Hypothalamus (tissue), 51 donors: ENCODE data around the gene OGDHL.

ENCODE experiments used
- DNase-seq, 51 donors: peaks; one replicate each; lab custom pipeline; 2025; lab: John Stamatoyannopoulos, UW

The OGDHL gene

DNA sequence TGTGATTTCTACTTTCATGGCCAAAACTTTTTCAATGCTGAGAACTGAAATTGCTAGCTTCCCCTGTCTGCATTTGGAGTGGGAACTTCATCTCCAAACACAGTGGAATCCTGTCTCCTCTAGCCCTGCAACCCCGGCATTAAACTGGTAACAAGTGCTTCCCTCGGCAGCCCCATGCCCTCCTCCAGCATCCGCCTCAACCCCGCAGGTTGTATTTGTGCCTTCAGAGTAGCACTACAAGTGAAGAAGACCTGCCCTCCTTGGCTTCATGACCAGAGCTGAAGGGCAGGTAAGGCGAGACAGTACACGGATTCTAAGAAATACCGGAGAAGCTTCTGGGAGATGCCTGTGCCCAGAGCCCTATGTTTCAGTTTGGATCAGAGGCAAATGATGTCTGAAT, 65.8 kb downstream of the OGDHL start:
- no peak for DNase-seq

DNA sequence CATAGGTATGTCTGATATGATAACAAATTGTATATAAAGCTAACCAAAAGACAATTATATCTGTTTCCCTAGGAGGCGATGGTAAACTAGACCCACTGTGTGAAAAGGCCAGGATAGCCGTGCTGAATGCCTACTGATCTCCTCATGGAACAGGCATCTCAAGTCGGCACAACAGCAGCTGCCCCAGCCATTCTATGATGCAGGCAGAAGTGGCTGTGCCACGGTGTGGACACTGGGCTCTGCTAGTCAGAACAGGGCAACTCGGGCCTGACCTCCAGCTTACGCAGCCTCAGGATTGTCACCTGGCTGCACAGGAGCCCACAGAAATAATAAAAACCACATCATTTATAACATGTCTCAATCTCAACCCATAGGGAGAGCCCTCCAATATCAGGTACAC, 67.7 kb downstream of the OGDHL start:
- no peak for DNase-seq

DNA sequence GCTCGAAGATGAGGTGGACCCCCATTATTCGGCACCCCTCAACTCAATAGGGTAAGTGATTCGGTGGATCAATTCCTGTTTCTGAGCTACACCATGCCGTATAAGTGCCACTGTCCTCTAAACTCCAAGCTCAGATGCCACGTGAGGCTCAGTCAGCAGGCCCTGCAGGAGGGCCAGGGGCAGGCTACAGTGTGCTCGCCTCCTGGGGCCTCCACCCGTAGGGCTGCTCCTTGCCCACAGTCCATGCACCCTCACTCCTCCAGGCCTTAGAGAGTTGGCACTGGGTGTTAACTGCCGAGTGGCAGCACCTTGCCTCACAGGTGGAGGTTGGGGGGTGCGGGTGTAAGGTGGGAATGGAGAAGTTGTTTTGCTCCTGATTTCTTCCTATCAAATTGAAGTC, 70.5 kb downstream of the OGDHL start:
- no peak for DNase-seq

DNA sequence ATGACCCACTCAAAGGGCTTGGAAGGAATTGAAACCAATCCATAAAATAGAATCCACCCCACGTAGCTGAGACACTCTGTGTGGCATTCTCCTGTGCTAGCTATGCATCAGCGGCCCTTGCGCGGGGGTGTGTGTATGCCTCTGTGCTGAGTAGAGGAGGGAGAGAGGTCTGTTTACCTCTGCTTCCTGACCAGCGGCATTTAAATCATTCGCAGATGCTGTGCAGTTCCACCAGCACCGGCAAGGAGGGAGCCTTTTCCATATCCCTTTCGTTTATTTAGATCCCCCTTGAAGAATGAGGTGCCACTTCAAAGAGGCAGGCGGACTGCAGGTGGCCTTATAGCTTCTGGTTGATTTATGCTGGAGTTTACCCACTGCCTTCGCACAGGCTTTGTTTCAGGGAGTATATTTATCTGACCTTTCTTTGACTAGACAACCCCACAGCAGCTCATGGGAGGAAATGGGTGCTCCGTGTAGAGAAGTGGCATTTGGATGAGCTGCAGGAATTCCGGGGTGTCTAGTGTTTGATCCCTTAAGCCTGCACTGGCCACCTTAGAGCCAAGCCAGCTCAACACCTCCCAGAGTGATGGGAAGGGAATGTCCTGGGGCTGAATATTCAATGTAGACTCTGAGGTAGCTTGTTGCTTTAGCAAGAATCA, 71.3 kb downstream of the OGDHL start:
- no peak for DNase-seq

DNA sequence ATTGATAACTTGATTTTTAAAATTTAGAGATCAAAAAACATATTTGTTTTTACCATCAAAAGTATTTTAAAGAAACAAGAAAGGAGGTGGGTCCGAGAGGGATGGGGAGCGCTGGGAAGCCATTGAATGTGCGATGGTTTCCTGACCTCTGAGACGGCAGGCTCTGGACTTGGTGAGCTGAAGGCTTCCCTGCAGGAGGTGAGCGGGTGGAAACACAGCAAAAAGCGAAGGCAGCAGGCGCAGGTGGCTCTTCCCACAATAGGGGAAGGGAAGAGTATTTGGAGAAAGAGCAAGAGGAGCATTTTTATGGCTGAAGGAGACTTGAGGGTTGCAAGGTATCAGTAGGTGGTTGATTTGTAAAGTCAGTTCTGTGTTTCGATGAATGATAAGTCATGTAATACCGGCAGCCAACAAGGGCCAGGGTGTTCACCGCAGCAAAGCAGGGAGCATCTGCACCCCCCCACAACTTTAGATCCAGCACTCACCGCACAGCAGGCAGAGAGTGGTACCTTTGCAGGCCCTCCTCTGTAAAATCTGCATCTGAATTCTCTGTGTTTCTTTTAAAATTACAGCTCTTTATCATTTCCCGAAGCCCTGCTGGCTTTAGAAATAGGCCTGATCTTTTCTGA, 72.1 kb downstream of the OGDHL start:
- DNase-seq, result no peak

DNA sequence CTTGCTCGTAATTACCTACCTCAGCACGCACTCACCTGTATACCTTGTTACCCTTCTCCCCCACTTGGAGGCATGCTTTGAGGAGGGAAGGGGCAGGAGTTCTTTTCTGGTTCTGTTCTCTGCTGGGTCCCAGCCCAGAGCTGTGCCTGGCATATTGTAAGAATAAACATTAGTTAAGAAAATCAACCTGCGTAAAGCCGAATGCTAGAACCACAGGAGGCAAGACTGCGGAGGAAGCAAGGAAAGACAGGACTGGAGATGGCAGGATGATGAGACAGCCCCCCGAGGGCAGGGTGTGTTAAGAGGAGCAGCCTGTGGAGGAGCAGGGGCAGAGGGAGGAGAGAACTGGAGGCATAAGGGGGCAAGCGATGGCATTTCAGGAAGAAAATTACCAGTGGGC, 73.2 kb downstream of the OGDHL start:
- DNase-seq, result no peak

DNA sequence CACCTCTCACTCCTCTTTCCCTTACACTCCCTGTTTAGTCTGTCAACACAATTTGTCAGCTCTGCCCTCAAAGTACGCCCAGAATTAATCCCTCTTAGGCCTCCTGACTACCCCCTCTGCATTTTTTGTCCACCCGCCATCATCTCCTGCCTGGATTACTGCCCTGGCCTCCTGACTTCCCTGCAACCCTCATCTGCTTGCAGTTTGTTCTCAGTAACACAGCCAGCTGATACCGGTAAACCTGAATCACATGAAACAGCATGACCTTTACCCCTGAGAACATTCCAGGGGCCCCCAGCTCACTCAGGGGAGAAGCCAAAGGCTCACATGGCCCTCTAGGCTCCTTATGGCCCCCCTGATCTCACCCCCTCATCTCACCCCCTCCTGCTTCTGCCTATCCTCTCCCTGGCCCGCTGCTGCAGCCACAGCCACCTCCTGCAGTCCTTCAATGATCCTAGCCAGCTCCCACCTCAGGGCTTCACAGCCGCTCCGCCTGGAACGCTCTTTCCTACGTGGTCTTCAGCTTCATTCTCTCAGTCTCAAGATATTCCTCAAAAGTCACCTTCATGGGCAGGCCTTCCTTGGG, 73.8 kb downstream of the OGDHL start:
- DNase-seq, result no peak

DNA sequence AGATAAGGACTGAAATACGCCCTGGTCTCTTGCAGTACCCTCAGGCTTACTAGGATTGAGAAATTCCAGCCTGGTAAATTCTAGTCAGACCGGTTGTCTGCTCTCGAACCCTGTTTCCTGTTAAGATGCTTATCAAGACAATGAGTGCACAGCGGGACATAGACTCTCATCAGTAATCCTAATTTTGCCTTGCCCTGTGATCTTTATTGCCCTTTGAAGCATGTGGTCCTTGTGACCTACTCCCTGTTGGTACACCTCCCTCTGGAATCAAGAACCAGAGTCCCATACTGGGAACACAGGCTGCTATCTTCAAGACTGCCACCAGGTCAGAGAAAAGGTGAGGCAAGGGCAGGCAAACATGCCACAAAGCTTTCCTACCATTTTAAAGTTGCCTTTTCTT, 75.5 kb downstream of the OGDHL start:
- DNase-seq, result no peak
